ENCODE results near the gene ABHD8. TPM values are rescaled to one million over a fixed set of nuclear protein-coding genes. Genes with fewer than 3 reads are reported as not detected.

The ABHD8 gene
- total RNA-seq, 5 donors from 2014 or later (not counting 1 experiment from before 2014, with no cell fraction given), result 5.3 to 12.4 (median 11.3) TPM

GRCh38 chr19:17246681-17247425 lies 56.4 kb downstream of the ABHD8 start:
- ChIA-PET CTCF (interaction anchor here in 1 of 2 donors (0.6 kb wide), 1 partner anchor 339 kb away, joined by 4 read pairs; no protein-coding TSS in a partner anchor), POLR2A (no interaction called here)
- Mint-ChIP-seq H3K36me3 (no peaks in the 10 kb centered on the region), H3K27me3 (peaks cover 5 to 7% of the 10 kb centered on the region in 2 donors), H3K27ac (peak overlapping the region in 1 of 2 donors; percentile 66), H3K9me3 (no peaks in the 10 kb centered on the region), H3K4me3 (peak overlapping the region; percentile 45 to 86 (median 82)), H3K4me1 (peaks cover 0 to 16% (median 6%) of the 10 kb centered on the region in 3 donors)
- H3K27ac ChIP-seq (ENCODE audit: low read length), result no peak overlapping the region
- H3K9me3 ChIP-seq, result no peaks in the 10 kb centered on the region
- H3K27me3 ChIP-seq (replicated peaks in 1 of 2; ENCODE audit: control insufficient read depth in 2 of 2, extremely low read depth in 1 of 2, insufficient read depth in 2 of 2, low read length in 1 of 2), result peaks cover 0 to 23% of the 10 kb centered on the region in 2 experiments
- no peak for ATAC-seq (replicated peaks in 1 of 4)
- DNase-seq, result no peak
- WGBS (ENCODE audit: insufficient coverage), result 43% methylated on average over 17 of the region's 21 CpGs
- H3K4me3 ChIP-seq (ENCODE audit: control insufficient read depth in 1 of 2, extremely low read depth in 1 of 2, low read length in 1 of 2), result peak overlapping the region; percentile 68 to 69
- no peaks in the 10 kb centered on the region for H3K36me3 ChIP-seq (ENCODE audit: control insufficient read depth in 2 of 2, extremely low read depth in 1 of 2, insufficient read depth in 1 of 2, low read length in 1 of 2)
- H3K4me1 ChIP-seq (ENCODE audit: control insufficient read depth in 1 of 2, extremely low read depth in 1 of 2, insufficient read depth in 2 of 2, low read length in 2 of 2), result peaks cover 0 to 19% of the 10 kb centered on the region in 2 experiments

GRCh38 chr19:17245535-17245984 lies 57.7 kb downstream of the ABHD8 start, which contains the start of gene NR2F6:
TSS of gene NR2F6 (minus strand) at chr19:17245919. CDS start at chr19:17245220, 699 bp downstream.
- no peak within 1 kb of the TSS for H3K27ac ChIP-seq (ENCODE audit: low read length)
- under 1% methylated on average over 59 of the region's 72 CpGs for WGBS (ENCODE audit: insufficient coverage)
- no peaks in the 10 kb centered on the region for H3K9me3 ChIP-seq
- ATAC-seq (replicated peaks in 1 of 4) (peak in 3 of 4 experiments; percentile 25 to 36 (median 28)), DNase-seq (peak in 2 of 35 experiments; percentile 36 to 44)
- Mint-ChIP-seq H3K36me3 (no peaks in the 10 kb centered on the region), H3K9me3 (no peaks in the 10 kb centered on the region), H3K4me3 (peak within 1 kb of the TSS; percentile 80 to 86 (median 82)), H3K4me1 (peaks cover 0 to 16% (median 6%) of the 10 kb centered on the region in 3 donors), H3K27ac (peak within 1 kb of the TSS in 1 of 2 donors; percentile 74), H3K27me3 (peaks cover 5 to 7% of the 10 kb centered on the region in 2 donors)
- peaks cover 0 to 18% of the 10 kb centered on the region in 2 experiments for H3K27me3 ChIP-seq (replicated peaks in 1 of 2; ENCODE audit: control insufficient read depth in 2 of 2, extremely low read depth in 1 of 2, insufficient read depth in 2 of 2, low read length in 1 of 2)
- H3K36me3 ChIP-seq (ENCODE audit: control insufficient read depth in 2 of 2, extremely low read depth in 1 of 2, insufficient read depth in 1 of 2, low read length in 1 of 2), result no peaks in the 10 kb centered on the region
- H3K4me1 ChIP-seq (ENCODE audit: control insufficient read depth in 1 of 2, extremely low read depth in 1 of 2, insufficient read depth in 2 of 2, low read length in 2 of 2), result peaks cover 0 to 19% of the 10 kb centered on the region in 2 experiments
- ChIA-PET POLR2A (no interaction called here), CTCF (no interaction called here)
- H3K4me3 ChIP-seq (ENCODE audit: control insufficient read depth in 1 of 2, extremely low read depth in 1 of 2, low read length in 1 of 2), result peak within 1 kb of the TSS; percentile 68 to 69

GRCh38 chr19:17244618-17245534 lies 58.3 kb downstream of the ABHD8 start:
- Histone ChIP-seq H3K4me3 (ENCODE audit: control insufficient read depth in 1 of 2, extremely low read depth in 1 of 2, low read length in 1 of 2) (peak overlapping the region in 1 of 2 donors; percentile 25), H3K36me3 (ENCODE audit: control insufficient read depth in 2 of 2, extremely low read depth in 1 of 2, insufficient read depth in 1 of 2, low read length in 1 of 2) (no peaks in the 10 kb centered on the region), H3K9me3 (no peaks in the 10 kb centered on the region), H3K27me3 (replicated peaks in 1 of 2; ENCODE audit: control insufficient read depth in 2 of 2, extremely low read depth in 1 of 2, insufficient read depth in 2 of 2, low read length in 1 of 2) (peaks cover 0 to 18% of the 10 kb centered on the region in 2 experiments), H3K27ac (ENCODE audit: low read length) (no peak overlapping the region), H3K4me1 (ENCODE audit: control insufficient read depth in 1 of 2, extremely low read depth in 1 of 2, insufficient read depth in 2 of 2, low read length in 2 of 2) (peaks cover 0 to 19% of the 10 kb centered on the region in 2 experiments)
- ChIA-PET POLR2A (interaction anchor here in 1 of 2 donors (0.6 kb wide), 1 partner anchor 120 kb away, joined by 13 read pairs; no protein-coding TSS in a partner anchor), CTCF (no interaction called here)
- Mint-ChIP-seq H3K27ac (no peak overlapping the region), H3K4me1 (peaks cover 0 to 16% (median 6%) of the 10 kb centered on the region in 3 donors), H3K9me3 (no peaks in the 10 kb centered on the region), H3K4me3 (peak overlapping the region; percentile 54 to 65 (median 57)), H3K36me3 (no peaks in the 10 kb centered on the region), H3K27me3 (peaks cover 5 to 7% of the 10 kb centered on the region in 2 donors)
- DNase-seq (peak in 4 of 35 experiments; percentile 20 to 45 (median 26)), ATAC-seq (replicated peaks in 1 of 4) (peak in 3 of 4 experiments; percentile 8 to 33 (median 12))
- WGBS (ENCODE audit: insufficient coverage), result 7% methylated on average over 97 of the region's 100 CpGs

GRCh38 chr19:17243830-17244617 lies 59.2 kb downstream of the ABHD8 start:
- WGBS (ENCODE audit: insufficient coverage), result 86% methylated on average over 23 of the region's 52 CpGs
- peaks cover 0 to 16% (median 6%) of the 10 kb centered on the region in 3 donors for H3K4me1 Mint-ChIP-seq
- peak overlapping the region in 1 of 2 donors; percentile 31 for H3K27ac Mint-ChIP-seq
- peaks cover 0 to 18% of the 10 kb centered on the region in 2 experiments for H3K27me3 ChIP-seq (replicated peaks in 1 of 2; ENCODE audit: control insufficient read depth in 2 of 2, extremely low read depth in 1 of 2, insufficient read depth in 2 of 2, low read length in 1 of 2)
- H3K27ac ChIP-seq (ENCODE audit: low read length), result no peak overlapping the region
- ChIA-PET POLR2A (interaction anchor here (0.6 kb wide), 2 partner anchors 18 to 119 kb away, joined by 12 to 13 read pairs; partner anchors contain the start of gene OCEL1 (in 1 of the 2)), CTCF (no interaction called here)
- peaks cover 5 to 7% of the 10 kb centered on the region in 2 donors for H3K27me3 Mint-ChIP-seq
- H3K36me3 Mint-ChIP-seq, result no peaks in the 10 kb centered on the region
- H3K4me1 ChIP-seq (ENCODE audit: control insufficient read depth in 1 of 2, extremely low read depth in 1 of 2, insufficient read depth in 2 of 2, low read length in 2 of 2), result peaks cover 0 to 19% of the 10 kb centered on the region in 2 experiments
- DNase-seq, result no peak
- ATAC-seq (replicated peaks in 1 of 4), result no peak
- H3K9me3 Mint-ChIP-seq, result no peaks in the 10 kb centered on the region
- H3K4me3 Mint-ChIP-seq, result peak overlapping the region; percentile 54 to 65 (median 57)
- H3K4me3 ChIP-seq (ENCODE audit: control insufficient read depth in 1 of 2, extremely low read depth in 1 of 2, low read length in 1 of 2), result no peak overlapping the region
- no peaks in the 10 kb centered on the region for H3K9me3 ChIP-seq
- no peaks in the 10 kb centered on the region for H3K36me3 ChIP-seq (ENCODE audit: control insufficient read depth in 2 of 2, extremely low read depth in 1 of 2, insufficient read depth in 1 of 2, low read length in 1 of 2)

GRCh38 chr19:17243211-17243829 lies 59.9 kb downstream of the ABHD8 start:
- CTCF ChIA-PET, result no interaction called here
- Mint-ChIP-seq H3K27ac (peak overlapping the region; percentile 50 to 77), H3K4me1 (peaks cover 0 to 16% (median 6%) of the 10 kb centered on the region in 3 donors), H3K36me3 (no peaks in the 10 kb centered on the region), H3K27me3 (peaks cover 5 to 7% of the 10 kb centered on the region in 2 donors), H3K4me3 (peak overlapping the region; percentile 41 to 57 (median 54)), H3K9me3 (no peaks in the 10 kb centered on the region)
- Histone ChIP-seq H3K9me3 (no peaks in the 10 kb centered on the region), H3K36me3 (ENCODE audit: control insufficient read depth in 2 of 2, extremely low read depth in 1 of 2, insufficient read depth in 1 of 2, low read length in 1 of 2) (no peaks in the 10 kb centered on the region), H3K27ac (ENCODE audit: low read length) (no peak overlapping the region), H3K4me3 (ENCODE audit: control insufficient read depth in 1 of 2, extremely low read depth in 1 of 2, low read length in 1 of 2) (no peak overlapping the region), H3K4me1 (ENCODE audit: control insufficient read depth in 1 of 2, extremely low read depth in 1 of 2, insufficient read depth in 2 of 2, low read length in 2 of 2) (peaks cover 0 to 19% of the 10 kb centered on the region in 2 experiments), H3K27me3 (replicated peaks in 1 of 2; ENCODE audit: control insufficient read depth in 2 of 2, extremely low read depth in 1 of 2, insufficient read depth in 2 of 2, low read length in 1 of 2) (peaks cover 0 to 18% of the 10 kb centered on the region in 2 experiments)
- DNase-seq, result no peak
- POLR2A ChIA-PET, result interaction anchor here in 1 of 2 donors (0.6 kb wide), 1 partner anchor 17 kb away, joined by 12 read pairs; the partner anchor contains the start of gene OCEL1
- ATAC-seq (replicated peaks in 1 of 4), result no peak
- WGBS (ENCODE audit: insufficient coverage), result 97% methylated on average over 5 of the region's 8 CpGs
